Endothelial cell of umbilical vein (primary cell): ENCODE measurements around the gene TTF1.

Experiments
- MYC ChIP-seq: IDR thresholded peaks from one replicate; pipeline ENCODE4 v1.6.1; 2011; ENCODE audit warnings: mild to moderate bottlenecking, low read depth, low read length
- POLR2A ChIP-seq: IDR thresholded peaks from 2 replicates; pipeline ENCODE4 v1.6.1; 2012; ENCODE audit warnings: low read depth, mild to moderate bottlenecking, control low read depth, low read length

GRCh38 chr9:132334364-132334763 lies 72.3 kb downstream of the TTF1 start:
- TF ChIP-seq POLR2A: no peak
- TF ChIP-seq MYC: no peak
